NCI-H748 (cell line): Measurements from ENCODE around the gene DYRK1B.
A peak's percentile ranks its signal among the peaks of the same experiment; 100 is the strongest.
"Not testable (repeated sequence)": the region's sequence is repeated elsewhere in the genome, so short reads cannot be mapped to it uniquely, and the experiment has no call there.

ENCODE experiments used
- DNase-seq: peaks from one replicate; lab custom pipeline; 2025; ENCODE audit not compliant: unreplicated experiment; lab: John Stamatoyannopoulos, UW

DYRK1B gene

DNA sequence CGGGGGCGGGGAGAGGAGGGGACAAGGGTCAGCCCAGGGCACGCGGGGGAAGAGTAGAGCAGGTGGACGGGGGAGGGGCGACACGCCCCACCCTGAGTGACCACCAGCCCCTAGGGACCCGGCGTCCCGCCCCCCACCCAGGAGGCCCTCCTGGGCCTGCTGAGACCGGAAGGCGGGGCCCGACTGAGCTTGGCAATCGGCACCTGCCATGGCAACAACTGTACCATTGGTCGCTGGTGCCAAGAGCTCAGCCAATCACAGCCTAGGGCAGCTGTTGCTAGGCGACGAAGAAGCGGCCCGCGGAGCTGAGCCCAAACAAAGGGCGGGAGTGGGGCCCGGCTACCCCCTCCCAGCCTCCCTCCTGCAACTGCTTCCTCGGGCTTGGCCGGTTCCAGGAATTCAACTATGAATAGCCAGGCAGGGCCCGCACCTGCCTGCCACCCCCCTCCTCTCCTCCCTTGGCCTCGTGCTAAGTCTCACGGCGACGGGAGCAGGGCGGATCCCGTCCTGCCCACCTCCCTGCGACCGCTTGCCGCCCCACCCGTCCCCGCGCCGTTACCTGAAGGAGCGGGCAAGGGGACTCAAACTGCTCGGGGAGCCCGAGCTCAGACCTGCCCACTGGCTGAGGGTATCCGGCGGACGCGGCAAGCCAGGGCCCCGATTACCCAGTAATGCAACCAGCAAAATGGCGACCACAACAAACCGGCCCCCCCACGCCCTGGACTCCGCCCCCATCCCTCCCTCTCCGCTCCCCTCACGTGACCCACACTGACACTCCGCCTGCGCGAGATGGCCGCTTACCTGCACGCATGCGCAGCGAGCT, at the start of gene DYRK1B:
DYRK1B (minus strand) TSS at position 699 of the 823 bp plus-strand sequence. CDS start 2,295 bp downstream, outside the sequence.
- peak; percentile 99 for DNase-seq

DNA sequence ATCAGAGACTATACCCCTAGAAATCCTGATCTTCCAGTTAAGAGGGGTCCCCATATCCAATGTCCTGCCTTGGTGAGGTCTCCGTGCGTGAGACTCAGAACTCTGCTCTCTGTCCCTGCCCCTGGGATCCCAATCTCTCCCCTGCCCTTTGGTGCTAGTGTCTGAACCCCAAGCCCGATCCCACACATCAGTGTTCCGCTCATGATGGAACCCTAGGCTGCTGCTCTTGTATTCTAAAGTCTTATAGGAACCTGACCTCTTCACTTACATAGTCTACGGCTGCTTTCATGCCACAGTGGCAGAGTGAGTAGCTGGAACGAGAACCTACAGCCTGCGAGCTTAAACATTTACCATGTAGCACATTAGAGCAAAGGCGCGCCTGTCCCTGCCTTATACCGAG, 48.7 kb upstream of the DYRK1B start:
- not testable (repeated sequence) for DNase-seq

- DNase-seq, result peak; percentile 80
Measured at GRCh38 chr19:39881495-39882110, 47.6 kb upstream of the DYRK1B start.

- not testable (repeated sequence) for DNase-seq
Measured at GRCh38 chr19:39880241-39880640, 46.3 kb upstream of the DYRK1B start.

GRCh38 chr19:39879796-39880195, 45.8 kb upstream of the DYRK1B start:
- not testable (repeated sequence) for DNase-seq

DNA sequence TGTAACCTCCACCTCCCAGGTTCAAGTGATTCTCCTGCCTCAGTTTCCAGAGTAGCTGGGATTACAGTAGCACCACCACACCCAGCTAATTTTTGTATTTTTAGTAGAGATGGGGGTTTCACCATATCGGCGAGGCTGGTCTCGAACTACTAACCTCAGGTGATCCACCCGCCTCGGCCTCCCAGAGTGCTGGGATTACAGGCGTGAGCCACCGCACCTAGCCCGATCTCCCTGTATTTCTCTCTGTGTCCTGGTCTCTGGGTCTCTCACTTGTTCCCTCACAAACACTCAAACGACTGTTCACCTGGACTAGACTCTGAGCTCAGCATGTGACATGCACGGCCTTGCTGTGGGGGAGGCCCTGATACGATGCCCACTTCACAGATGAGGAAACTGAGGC, 44.9 kb upstream of the DYRK1B start:
- not testable (repeated sequence) for DNase-seq

- DNase-seq, result no peak
Measured at GRCh38 chr19:39878398-39878797, 44.4 kb upstream of the DYRK1B start.

GRCh38 chr19:39877982-39878381, 44.0 kb upstream of the DYRK1B start:
- DNase-seq, result not testable (repeated sequence)

DNA sequence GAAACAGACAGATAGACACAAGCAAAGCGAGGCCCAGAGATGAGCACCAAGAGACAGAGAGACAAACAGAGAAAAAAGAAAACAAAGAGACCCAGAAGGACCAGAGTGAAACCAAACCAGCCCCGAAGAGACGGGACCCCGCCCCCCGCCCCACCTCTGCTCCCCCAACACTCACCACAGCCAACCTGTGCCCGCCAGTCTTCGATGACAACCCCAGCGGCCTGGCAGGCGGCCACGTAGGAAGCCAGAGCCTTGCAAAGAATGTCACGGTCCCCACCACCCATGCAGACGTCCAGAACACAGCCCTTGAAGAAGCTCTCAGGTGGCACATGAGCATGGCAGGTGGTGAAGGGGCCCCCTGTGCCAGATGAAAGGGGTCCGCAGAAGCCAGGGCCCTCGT, 43.5 kb upstream of the DYRK1B start:
- DNase-seq, result not testable (repeated sequence)

DNA sequence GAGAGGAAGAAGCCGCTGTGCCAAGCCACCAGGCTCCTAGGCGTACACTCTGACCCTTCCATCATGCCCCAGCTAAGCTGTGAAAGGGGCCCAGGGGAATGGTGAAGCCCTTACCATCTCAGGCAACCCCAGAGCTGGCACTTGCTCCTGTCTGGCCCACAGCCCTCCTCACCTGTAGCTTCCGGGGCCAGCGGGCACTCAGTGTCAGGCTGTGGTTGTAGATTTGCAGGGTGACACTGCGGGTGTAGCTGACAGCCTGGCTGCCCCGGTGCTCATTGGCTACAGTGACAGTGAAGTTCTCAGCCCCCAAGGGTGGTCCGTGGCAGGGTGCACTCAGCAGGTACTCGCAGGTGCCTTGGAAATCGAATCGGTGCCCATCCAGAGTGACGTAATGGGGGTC, 42.5 kb upstream of the DYRK1B start:
- DNase-seq, result not testable (repeated sequence)

- not testable (repeated sequence) for DNase-seq
Measured at GRCh38 chr19:39875401-39875864, 41.5 kb upstream of the DYRK1B start.

DNA sequence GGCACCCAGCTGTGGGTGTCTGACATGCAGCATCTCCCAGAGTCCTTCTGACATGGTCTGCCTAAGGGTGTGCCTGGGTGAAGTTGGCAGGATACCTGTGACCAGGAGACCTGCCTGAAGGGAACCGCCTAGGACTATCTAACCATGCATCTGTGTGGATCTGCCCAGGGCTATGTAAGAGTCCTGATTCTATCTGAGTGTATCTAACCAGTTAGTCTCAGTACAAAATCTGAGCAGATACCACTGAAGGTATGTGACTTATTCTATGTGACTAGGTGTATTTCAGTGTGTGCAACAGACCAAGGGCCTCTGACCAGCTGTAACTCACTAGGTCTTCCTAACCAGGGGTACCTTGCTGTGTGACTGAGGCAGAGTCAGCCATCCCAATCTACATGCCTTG, 40.4 kb upstream of the DYRK1B start:
- no peak for DNase-seq

DNA sequence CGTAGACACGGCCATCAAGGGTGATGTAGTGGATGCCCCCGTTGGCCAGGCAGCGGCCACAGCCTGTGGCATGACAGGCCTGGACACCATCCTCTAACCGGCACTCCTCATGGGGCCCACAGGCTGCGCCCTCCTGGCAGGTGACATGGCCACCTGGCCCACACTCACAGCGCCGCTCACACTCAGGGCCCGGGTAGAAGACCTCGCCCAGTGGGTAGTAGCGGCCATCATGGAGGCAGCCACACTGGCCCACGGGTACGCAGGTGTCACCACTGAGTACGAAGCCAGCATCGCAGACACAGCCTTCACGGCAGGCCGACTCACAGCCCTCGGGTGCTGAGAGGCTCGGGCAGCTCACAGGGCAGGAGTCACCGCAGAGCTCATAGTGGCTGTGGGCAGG, 39.4 kb upstream of the DYRK1B start:
- DNase-seq, result no peak

GRCh38 chr19:39871886-39872866, 38.2 kb upstream of the DYRK1B start:
- no peak for DNase-seq

GRCh38 chr19:39871362-39871761, 37.4 kb upstream of the DYRK1B start:
- no peak for DNase-seq

DNA sequence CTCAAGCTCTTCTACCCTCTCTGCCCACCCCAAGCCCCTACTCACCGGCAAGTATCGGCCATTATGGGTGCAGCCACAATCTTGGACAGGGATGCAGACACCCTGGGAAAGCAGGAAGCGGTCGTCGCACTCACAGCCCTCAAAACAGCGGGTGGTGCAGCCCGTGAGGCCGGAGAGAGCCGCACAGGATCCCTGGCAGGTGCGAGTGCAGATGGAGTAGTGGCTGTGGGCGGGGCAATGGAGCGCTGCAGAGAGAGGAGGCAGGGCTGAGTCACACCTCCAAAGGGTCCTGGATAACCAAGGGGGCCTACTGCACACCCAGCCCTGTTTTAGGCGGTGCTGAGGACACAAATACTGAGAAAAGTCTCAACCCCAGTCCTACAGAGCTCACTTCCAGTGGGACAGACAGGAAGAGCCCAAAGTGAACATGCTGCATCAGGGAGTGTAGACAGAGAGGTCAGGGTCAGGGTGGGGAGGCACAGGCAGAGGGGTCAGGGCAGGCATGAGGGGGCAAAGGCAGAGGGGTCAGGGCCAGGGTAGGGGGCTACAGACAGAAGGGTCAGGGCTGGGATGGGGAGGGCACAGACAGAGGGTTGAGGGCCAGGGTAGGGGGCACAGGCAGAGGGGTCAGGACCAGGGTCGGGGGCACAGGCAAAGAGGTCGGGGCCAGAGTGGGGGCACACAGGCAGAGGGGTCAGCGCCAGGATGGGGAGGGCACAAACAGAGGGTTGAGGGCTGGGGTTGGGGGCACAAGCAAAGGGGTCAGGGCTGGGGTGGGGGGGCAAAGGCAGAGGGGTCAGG, 36.4 kb upstream of the DYRK1B start:
- DNase-seq, result peak; percentile 86

GRCh38 chr19:39867952-39868351, 34.0 kb upstream of the DYRK1B start:
- DNase-seq, result no peak

DNA sequence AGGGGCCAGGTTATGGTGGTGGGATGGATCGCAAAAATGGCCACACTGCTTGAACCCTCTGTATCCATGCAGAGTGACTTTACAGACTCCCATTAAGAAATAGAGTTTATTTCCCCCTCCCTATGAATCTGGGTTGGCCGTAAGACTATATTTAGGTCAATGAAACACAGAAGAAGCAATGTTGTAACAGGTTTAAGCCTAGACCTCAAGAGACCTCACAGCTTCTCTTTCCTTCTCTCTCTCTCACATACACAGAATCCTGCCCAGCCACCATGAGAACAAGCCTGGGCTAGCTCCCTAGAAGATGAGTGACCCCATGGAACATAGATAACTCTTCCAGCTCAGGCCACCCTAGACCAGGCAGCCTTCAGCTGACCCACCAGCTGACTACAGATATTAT, 33.2 kb upstream of the DYRK1B start:
- DNase-seq, result no peak

GRCh38 chr19:39865953-39866352, 32.0 kb upstream of the DYRK1B start:
- no peak for DNase-seq

- DNase-seq, result no peak
Measured at GRCh38 chr19:39865186-39865585, 31.2 kb upstream of the DYRK1B start.
